Breast epithelium (tissue), 4 donors: ENCODE results near the gene PTH1R. TPM values are rescaled to one million over a fixed set of nuclear protein-coding genes. Genes with fewer than 3 reads are reported as not detected.

Experiments used
- DNase-seq, 2 donors: peaks; one replicate each; pipeline ENCODE4 v3.0.0-alpha.2; 2019; ENCODE audit warnings: low spot score in 2 of 2
- H3K27ac ChIP-seq, 2 donors: fragments of 200-600 bp; sonication (generic) in 1 of 2; one replicate each; pipeline ENCODE4 v1.5.1; 2016 to 2019; ENCODE audit warnings: mild to moderate bottlenecking in 1 of 2
- H3K27me3 ChIP-seq, 2 donors: fragments of 200-600 bp; sonication (generic) in 1 of 2; one replicate each; pipeline versions ENCODE4 v1.5.1 to v1.6.0; 2017 to 2019; ENCODE audit warnings: control low read depth in 1 of 2, mild to moderate bottlenecking in 1 of 2
- H3K36me3 ChIP-seq: fragments of 200-600 bp; one replicate; pipeline ENCODE4 v1.5.1; 2019
- H3K4me1 ChIP-seq, 2 donors: fragments of 200-600 bp; sonication (generic); one replicate each; pipeline ENCODE4 v1.5.1; 2016 to 2019; ENCODE audit warnings: control low read depth in 1 of 2
- H3K4me3 ChIP-seq, 3 donors: fragments of 200-600 bp; sonication (generic); 1 replicate in 2 of 3; 2 replicates in 1 of 3; pipeline ENCODE4 v1.5.1; 2016 to 2019; ENCODE audit warnings: mild to moderate bottlenecking in 3 of 3, moderate library complexity in 2 of 3
- H3K9me3 ChIP-seq, 2 donors: fragments of 200-600 bp; sonication (generic) in 1 of 2; one replicate each; pipeline ENCODE4 v1.5.1; 2016 to 2019; ENCODE audit warnings: control low read depth in 1 of 2
- POLR2A ChIP-seq: fragments of 450-650 bp; IDR thresholded peaks from one replicate; pipeline ENCODE4 v1.6.1; 2016; ENCODE audit warnings: antibody characterized with exemption, mild to moderate bottlenecking, moderate library complexity
- POLR2AphosphoS5 ChIP-seq, 3 donors: sonication (generic); formaldehyde crosslinking; IDR thresholded peaks; one replicate each; pipeline ENCODE4 v1.6.1; 2017; ENCODE audit warnings: antibody characterized with exemption in 3 of 3
- intact Hi-C: fragments of 100-400 bp; cut with DNase I; formaldehyde crosslinking; loops from one replicate; pipeline ENCODE4 v1.15.1; 2023; ENCODE audit warnings: low total_unique reads
- total RNA-seq, 3 donors: library from RNA; depleted of rRNA; stranded (reverse); fragments of >200 nt; gene quantifications; one replicate each; pipeline ENCODE4 v1.1.0, GENCODE V29; 2016
- TF ChIP-seq, protein P1 (sequence below), 3 donors: fragments of 450-650 bp; IDR thresholded peaks; one replicate each; pipeline ENCODE4 v1.5.1; 2016 to 2017; ENCODE audit warnings: antibody characterized with exemption in 3 of 3, mild to moderate bottlenecking in 3 of 3, moderate library complexity in 3 of 3

The PTH1R gene
- total RNA-seq, 3 donors from 2014 or later, result 4.7 to 38.2 (median 13.4) TPM

DNA sequence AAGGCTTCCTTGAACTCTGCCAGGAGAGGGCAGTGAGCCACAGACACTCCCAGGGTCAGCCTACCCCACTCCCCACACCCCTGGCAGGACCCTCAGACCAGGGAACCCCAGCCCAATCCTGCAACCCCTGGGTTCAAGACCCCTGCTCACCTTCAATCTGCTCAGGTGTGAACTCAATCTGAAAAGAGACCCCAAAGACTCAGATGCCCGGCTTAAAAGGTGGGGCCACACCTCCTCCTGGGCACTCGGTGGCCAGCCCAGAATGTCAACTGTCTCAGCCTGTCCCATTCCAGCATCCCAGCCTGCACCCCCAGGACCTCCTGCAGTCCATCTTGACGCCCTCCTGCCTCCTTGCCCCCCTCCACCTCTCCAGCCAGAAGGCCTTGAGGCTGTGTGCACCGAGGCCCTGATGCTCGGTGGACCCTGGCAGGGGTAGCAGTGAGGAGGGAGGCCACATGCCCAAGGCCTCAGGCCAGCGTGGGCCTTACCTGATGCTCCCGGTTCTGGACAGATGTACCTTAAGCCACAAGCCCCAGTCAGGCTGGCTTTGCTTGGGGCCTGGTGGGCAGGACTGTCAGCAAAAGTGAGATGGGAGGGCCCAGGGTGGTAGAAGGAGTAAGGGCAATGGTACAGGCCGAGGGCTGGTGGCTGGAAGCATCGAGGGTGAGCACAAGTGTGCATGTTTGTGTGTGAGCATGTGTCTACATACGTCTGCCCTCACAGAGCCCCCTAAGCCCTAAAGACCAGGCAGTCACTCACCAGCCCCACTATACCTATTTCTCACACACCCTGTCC is 16.5 kb upstream of the PTH1R start:
- TF ChIP-seq, protein P1, sequence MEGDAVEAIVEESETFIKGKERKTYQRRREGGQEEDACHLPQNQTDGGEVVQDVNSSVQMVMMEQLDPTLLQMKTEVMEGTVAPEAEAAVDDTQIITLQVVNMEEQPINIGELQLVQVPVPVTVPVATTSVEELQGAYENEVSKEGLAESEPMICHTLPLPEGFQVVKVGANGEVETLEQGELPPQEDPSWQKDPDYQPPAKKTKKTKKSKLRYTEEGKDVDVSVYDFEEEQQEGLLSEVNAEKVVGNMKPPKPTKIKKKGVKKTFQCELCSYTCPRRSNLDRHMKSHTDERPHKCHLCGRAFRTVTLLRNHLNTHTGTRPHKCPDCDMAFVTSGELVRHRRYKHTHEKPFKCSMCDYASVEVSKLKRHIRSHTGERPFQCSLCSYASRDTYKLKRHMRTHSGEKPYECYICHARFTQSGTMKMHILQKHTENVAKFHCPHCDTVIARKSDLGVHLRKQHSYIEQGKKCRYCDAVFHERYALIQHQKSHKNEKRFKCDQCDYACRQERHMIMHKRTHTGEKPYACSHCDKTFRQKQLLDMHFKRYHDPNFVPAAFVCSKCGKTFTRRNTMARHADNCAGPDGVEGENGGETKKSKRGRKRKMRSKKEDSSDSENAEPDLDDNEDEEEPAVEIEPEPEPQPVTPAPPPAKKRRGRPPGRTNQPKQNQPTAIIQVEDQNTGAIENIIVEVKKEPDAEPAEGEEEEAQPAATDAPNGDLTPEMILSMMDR (IDR thresholded peaks at IDR 0.05), result no peak
- TF ChIP-seq POLR2AphosphoS5 (IDR thresholded peaks at IDR 0.05) (no peak), POLR2A (no peak)
- H3K36me3 ChIP-seq, result no peaks in the 10 kb centered on the region
- no peak overlapping the region for H3K4me3 ChIP-seq
- DNase-seq, result peak in 1 of 2 donors; percentile 28
- H3K4me1 ChIP-seq, result peaks cover 7 to 9% of the 10 kb centered on the region in 2 donors
- H3K27ac ChIP-seq, result no peak overlapping the region
- H3K9me3 ChIP-seq, result no peaks in the 10 kb centered on the region
- H3K27me3 ChIP-seq, result no peaks in the 10 kb centered on the region
- intact Hi-C loops, result no loop called here

DNA sequence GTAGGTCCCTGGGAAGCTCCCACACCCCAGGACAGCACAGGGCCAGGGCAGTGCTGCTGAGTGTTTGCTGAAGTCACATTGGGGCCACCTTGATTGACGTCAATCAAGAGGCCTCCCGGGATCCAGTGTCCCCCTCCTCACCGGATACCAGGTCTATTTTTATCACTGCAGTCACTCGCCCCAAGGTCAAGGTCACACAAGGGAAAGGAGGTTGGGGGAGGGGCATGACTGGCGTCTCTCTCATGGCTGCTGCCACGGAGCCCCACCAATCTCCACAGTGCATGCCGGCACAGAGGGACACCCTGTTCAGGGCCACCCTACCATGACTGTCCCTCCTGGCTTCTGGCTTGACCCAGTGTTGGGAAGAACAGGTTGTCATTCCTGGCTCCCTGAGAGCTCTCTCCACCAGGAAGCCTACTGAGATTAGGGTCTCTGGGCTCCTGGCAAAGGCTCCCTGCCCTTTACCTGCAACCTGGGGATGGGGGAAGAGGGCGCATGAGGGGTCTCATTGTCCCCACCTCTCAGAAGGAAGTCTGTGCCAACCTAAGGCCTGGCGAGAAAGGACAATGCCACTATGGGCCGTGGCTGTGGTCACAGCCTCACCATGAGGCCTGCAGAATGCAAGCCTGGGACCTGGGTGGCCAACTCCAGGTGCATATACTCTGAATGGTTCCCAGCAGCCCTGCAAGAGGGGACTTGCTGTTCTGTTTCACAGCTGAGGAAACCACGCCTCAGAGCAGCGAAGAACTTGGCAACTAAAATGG is 15.7 kb upstream of the PTH1R start:
- Histone ChIP-seq H3K4me1 (peaks cover 8 to 12% of the 10 kb centered on the region in 2 donors), H3K9me3 (no peaks in the 10 kb centered on the region), H3K4me3 (no peak overlapping the region), H3K27ac (no peak overlapping the region), H3K36me3 (no peaks in the 10 kb centered on the region), H3K27me3 (no peaks in the 10 kb centered on the region)
- DNase-seq, result peak in 1 of 2 donors; percentile 46
- intact Hi-C loops, result no loop called here
- TF ChIP-seq, protein P1 (IDR thresholded peaks at IDR 0.05), result no peak
- TF ChIP-seq POLR2A (no peak), POLR2AphosphoS5 (IDR thresholded peaks at IDR 0.05) (no peak)

DNA sequence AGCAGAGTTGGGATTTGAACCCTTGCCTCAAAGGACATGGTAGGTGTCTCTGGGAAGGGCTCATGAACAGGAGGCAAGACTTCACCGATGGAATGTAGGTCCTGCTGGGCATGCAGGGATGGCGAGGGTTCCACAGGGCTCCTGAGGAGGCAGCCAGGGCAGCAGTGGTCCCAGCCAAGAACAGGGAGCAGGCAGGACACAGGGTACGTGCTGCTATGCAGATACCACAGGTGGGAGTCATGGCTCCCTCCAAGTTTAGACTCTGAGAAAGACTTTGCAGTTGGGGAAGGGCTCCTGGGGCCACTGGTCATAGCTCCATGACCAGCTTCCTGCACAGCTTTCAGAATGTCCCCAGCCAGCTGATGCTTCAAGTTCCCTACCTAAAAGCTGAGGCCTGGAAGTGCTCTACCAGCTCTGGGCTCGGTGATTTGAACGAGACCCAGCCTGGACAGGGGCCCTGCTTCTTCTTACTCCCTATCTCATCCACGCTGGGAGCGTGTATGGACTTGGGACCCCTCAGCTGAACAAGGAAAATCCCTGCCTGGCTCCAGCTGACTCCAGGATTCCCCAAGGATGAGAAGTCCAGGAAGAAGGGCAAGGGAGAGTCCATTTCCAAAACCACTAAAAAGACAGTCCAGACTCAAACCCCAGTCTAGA is 15.0 kb upstream of the PTH1R start:
- Histone ChIP-seq H3K4me3 (no peak overlapping the region), H3K4me1 (peaks cover 8 to 19% of the 10 kb centered on the region in 2 donors), H3K27ac (no peak overlapping the region), H3K9me3 (no peaks in the 10 kb centered on the region), H3K36me3 (no peaks in the 10 kb centered on the region), H3K27me3 (no peaks in the 10 kb centered on the region)
- intact Hi-C loops, result no loop called here
- DNase-seq, result peak in 1 of 2 donors; percentile 31
- no peak for TF ChIP-seq POLR2A
- TF ChIP-seq POLR2AphosphoS5 (IDR thresholded peaks at IDR 0.05), result no peak
- TF ChIP-seq, protein P1 (IDR thresholded peaks at IDR 0.05), result no peak

DNA sequence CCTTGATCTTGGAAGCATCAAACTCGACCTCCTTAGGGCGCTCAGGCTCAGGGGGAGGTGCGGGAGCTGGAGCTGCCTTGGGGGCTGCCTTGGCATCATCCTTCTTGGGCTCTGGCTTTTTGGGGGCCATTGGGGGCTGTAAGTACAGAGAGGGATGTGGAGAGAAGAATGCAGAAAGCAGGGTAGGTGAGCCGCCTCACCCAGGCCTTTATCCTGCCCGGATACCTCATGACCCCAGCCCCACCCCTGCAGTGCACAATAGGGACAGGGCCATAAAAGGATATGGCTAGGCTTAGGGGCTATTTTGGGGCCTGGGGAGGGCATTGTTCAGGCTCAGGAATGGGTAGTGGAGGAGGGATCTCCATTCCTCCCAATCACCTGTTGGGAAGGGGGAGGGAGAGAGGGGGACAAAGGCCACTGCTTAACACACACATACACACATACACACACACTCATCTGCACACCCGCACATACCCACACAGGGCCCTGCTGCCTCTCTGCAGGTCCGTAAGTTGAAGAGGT is 14.2 kb upstream of the PTH1R start, which contains the start of gene MYL3:
TSS of gene MYL3 (minus strand) at position 184 of the 522 bp plus-strand sequence. CDS start at position 130, 54 bp downstream.
- H3K4me3 ChIP-seq, result no peak within 1 kb of the TSS
- no peak within 1 kb of the TSS for H3K27ac ChIP-seq
- no peaks in the 10 kb centered on the region for H3K27me3 ChIP-seq
- intact Hi-C loops, result no loop called here
- H3K4me1 ChIP-seq, result peaks cover 8 to 27% of the 10 kb centered on the region in 2 donors
- no peaks in the 10 kb centered on the region for H3K36me3 ChIP-seq
- TF ChIP-seq POLR2A (no peak), POLR2AphosphoS5 (IDR thresholded peaks at IDR 0.05) (no peak)
- TF ChIP-seq, protein P1 (IDR thresholded peaks at IDR 0.05), result no peak
- H3K9me3 ChIP-seq, result no peaks in the 10 kb centered on the region
- no peak for DNase-seq
